Measurements from ENCODE around the gene CFL1.

The CFL1 gene

DNA sequence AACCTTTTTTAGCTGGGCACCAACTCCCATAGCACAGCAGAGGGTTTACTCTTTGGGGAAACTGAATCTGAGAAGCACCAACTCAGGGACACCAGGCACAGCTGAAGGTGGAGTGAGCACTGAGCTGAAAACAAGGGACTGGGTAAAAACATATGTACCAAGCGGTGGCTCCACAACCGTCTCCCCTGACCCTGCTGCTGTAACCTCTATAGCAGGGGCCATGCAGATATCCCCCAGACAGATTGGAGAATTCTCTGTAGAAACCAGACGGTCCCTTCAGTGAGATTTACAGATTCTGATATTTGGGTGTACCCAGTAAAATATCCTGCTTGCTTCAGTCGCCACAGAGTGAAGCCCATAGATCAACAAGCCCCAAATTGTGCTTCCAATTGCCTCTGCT is 28.5 kb downstream of the CFL1 start:
- DNase-seq = no peak

DNA sequence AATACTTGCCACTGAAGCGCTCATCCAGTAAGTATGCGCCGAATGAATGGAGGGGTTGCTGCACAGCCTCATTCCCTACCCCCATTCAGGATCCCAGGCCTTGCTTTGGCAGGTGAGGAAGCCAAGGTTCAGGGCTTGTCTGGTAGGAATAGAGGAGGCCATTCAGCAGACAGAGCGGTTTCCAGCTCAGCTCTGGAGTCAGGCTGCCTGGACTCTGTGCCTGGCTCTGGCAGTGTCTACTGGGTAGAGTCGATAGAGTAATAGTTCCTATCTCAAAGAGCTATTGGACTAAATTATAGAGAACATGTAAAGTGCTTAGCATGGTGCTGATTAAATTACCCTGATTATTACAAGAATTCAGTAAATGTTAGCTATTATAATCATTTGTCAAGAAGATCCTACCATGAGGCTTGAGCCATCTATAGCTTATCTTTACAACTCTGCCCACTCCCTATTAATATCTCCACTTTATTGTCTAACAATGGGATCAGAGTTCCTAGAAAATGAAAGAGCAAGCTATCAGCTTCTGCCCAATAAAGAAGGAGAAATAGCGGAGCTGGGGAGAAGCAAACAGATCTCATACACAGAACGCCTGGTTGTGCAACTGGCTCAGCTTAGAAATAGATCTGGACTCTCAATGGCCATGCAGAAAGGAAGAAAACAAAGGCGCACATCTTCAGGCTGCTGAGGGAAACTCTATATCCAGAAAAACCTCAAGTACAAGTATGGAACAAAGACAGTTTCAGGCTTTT is 30.8 kb downstream of the CFL1 start:
- no peak for DNase-seq

DNA sequence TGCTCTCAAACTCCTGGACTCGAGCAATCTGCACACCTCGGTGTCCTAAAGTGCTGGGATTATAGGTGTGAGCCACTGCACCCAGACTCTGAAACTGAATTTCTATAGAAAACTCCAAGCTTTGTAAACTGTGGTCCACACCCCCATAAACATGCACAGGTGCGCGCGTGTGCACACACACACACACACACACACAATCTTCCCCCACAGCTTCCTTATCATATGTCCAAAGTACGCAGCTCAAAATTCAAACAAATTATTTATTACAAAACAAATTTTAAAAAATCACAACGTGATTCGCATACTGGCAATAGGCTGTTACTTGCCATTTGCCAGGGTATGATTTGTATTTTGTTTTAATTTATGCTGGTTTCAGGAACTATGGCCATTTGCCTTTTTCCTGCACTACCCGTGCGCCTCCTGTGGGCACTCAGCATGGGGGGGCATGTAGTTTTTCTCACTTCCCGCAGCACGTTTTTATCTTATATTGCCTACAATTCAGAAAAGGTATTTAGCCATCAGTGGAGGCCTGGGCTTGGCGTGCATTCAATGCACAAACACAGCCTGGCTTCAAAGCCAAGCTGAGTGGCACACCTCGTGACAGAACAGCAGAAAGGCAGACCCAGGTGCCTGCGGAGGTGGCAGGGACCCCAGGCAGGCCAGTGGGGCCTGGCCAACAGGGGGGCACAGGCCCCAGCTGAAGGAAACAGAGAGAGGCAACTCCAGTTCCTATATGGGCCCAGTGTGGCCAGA is 35.0 kb downstream of the CFL1 start:
- DNase-seq = no peak

DNA sequence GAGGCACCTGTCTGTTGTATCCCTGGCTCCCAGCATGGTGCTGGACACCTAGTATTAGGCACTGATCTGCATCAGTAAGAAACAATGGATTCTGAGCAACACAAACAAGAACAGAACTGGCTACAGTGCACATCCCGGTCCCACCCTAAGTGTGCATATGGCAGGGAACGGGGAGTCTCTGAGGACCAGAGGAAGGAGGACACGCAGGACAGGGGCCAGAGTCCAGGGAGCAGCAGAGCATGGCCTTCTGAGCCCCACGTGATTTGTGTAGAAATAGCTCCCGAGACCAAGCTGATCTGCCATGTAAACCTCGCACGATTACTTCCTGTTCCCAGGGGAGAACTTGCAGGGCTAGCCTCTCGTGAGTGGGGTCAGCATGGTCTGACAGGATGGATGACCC is 36.9 kb downstream of the CFL1 start:
- DNase-seq = no peak

DNA sequence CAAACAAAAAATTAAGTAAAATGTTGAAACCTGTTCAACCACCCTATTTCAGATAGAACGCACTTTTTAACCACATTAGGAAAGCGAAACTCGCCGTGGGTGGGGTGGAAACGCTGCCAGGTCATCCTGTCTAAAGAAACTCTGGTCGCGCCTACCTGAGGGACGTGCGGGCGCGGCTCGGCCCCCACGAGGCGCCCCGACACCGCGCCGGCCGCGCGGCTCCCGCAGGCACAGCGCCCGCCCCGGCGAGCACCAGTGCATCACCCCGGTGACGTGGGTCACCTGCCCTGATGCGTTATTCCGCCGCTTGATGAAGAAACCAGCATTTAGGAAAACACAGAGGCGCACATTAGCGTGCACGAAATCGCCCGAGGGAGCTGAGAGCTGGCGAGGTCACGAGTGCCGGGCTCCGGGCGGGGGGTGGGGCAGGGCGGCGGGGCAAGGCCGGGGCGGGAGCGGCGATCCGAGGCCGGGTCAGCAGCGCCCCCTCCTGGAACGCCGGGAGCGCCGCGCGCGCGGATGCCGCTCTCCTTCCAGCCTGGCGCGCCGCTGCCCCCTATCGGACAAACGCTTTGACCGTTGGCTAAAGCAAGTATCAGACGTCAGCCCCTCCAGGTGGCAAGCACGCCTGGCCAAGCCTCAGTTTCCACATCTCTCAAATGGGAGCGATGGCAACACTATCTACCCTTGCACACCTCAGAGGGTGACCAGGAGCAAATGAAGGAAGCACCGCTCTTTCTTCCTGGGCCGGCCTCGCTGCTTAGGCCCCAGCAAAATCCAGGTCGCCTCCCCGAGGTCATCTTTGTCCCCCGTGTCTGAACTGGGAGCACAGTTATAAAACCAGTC is 39.9 kb downstream of the CFL1 start:
- peak; percentile 88 to 96 (median 95) for DNase-seq

DNA sequence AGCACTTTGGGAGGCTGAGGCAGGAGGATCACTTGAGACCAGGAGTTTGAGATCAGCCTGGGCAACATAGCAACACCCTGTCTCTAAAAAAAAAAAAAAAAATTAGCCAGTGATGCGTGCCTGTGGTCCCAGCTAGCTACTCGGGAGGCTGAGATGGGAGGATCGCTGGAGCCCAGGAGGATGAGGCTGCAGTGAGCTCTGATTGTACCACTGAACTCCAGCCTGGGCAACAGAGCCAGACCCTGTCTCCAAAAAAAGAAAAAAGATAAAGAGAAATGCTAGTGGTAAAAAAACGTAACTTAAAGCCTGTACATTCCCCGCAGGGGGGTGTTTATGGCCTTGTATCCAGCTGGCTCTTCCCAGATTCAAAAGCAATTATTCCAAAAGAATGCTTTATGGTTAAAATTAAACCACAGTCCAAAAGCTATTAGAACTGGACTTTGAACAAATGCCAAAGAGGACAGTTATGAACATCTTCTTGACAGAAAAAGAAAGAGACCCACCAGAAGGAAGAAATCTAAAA is 40.6 kb downstream of the CFL1 start:
- DNase-seq = no peak

DNA sequence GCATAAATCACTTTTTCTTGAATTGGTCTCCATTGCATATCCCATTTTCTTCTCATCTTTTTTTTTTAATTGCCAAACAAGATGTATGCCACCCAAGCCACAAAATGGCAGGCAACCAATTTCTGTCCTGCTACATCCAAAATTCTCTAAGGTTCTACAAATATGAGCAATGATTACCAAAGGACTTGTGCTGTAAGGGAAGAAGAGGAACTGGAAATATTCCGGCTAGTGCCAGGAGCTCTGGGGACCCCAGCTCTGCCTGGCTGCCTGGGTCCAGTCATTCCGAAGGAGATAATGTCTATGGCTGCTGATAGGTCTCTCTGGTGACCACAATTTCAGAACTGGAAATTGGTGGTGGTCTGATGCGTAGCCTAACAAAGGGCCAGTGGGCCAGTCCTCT is 41.3 kb downstream of the CFL1 start:
- no peak for DNase-seq

DNA sequence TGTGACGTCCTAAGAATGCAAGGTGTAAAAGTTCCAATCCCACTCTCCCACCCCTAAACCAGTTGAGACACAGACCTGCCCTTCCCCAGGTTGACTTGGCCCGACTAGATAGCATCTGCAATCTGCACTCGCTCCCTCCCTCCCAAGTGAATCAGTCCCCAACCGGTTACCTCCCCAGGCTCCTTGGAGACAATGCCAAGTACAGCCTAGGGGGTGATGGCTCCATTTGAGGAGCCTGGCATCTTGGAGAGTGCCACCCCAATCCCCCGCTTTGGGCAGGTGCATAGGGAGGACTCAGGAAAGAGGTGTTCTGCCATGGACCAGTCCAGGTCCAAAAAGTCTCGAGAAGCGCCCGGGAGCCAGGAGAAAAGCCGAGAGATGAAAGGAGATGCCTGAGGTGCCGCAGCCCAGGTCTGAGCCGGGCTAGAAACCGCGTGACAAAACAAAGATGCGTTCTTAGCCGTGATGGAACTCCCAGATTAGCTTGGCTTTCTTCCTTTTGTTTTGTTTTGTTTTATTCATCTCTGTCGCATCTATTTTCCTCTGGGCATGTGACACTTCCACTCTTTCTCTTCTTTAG is 42.9 kb downstream of the CFL1 start:
- no peak for DNase-seq

DNA sequence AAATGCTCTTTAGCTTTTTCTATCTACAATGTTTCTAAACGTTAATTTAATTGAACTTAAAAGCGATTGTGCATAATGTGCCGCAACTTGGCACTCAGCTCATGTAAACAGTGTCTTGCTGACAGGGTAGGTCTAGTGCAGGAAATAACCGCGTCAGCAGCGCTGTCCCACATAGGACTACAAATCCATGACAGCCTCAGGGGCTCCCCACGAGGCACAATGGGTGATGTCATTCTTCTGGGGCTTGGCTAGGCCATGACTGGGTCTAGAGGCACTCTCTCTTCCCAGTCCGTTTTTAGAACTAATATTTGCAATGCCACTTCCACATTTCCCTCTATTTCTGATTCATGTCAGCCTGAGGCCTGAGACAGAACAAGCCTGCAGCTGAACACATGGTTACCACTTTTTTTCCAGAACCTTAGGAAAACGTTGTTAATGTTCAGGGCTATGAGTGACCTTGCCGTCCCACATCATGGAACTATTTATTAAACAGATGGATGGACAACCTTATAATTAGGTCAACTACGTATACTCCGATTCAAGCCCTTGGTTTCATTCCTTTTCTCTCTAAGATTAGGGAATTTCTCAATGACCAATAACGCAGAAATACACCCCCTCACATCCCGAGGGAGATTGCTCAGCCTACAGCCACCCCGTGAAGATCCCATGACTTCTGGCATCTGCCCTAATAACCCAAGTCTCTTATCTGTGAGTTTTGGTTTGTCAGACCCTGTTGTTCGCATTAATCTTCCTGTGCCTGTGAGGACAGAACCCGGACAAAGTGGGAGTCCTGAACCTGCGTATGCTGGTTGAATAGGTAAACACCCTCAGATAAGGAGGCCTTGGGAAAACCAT is 43.6 kb downstream of the CFL1 start:
- DNase-seq = no peak

DNA sequence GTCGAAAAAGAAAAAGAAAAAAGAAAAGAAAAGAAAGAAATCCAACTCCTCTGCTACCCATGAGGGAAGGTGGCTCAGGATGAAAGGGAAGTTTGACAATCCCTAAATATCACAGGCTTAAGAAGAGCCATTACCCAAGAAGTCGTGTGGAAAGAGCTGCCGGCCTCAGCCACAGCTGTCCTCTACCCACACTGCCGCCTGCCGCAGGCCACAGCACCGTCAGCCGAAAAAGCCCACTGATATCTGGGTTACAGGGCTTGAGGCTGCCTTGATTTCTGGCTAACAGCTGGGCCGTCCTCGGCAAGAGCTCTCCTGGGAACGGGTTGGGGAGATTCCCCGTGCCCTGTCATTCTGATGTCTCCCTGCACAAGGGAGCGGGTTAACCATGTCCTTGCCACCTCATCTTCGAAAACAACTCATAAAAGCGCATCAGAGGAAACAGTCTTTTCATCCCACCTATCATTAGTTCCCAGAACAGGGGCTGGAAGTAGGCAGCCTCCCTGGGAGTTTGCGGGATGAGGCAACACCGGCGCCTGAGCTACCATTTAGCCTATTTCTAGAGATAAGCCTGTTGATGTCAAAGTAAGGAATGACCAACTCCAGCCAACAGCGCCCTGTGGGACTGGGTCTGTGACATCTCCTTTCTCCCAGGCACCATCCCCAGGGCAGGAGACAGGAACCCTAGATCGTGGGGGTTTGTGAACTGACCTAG is 46.1 kb downstream of the CFL1 start:
- no peak for DNase-seq

DNA sequence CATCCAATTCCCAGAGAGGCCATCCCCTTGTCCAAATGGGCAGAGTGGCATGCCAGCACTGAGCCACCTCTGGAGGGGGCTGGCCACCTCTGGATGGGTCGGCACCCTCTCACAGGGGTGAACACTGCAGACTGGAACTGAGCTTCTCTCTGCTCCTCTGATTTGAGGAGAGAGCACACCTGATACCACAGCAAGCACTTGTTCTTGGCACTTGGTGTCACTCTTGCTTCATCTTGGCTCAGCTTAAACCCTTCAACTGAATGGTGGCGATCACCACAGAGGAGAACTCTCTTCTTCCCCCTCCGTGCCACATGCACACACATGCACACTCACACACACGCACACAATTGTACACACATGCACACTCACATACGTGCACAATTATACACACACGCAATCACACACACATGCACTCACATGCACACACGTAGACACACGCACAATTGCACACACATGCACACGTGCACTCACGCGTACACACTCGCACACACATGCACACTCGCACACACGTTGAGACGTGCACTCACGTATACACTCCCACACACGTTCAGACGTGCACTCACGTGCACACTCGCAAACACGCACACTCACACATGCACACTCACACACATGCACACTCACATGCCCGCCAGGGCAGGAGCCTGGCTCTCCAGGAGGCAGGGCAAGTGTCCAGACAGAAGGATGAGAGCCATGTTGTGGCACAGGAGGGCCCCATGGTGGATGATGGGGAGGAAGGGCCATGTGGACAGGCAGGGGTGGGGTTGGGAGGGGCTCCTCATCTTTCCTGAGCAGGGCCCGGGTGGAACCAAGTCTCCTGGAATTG is 47.7 kb downstream of the CFL1 start:
- no peak for DNase-seq

DNA sequence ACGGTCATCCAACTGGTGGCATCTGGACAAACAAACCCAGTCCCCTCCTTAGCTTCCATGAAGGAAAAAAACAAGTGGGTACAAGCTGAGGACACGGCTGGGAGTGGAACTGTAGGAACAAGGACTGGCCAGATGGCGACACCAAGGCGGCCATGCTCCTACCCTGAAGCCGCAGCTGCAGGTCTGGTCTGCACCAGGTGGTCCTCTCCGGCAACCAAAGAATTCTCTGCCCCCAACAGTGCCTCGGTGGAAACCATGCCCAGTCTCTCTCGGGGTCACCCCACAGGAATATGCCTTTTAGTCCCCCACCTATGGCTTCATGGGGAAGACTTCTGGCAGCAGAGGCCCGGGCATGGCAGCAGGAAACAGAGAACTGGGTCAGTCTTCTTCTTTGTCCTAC is 48.5 kb downstream of the CFL1 start:
- DNase-seq = no peak

DNA sequence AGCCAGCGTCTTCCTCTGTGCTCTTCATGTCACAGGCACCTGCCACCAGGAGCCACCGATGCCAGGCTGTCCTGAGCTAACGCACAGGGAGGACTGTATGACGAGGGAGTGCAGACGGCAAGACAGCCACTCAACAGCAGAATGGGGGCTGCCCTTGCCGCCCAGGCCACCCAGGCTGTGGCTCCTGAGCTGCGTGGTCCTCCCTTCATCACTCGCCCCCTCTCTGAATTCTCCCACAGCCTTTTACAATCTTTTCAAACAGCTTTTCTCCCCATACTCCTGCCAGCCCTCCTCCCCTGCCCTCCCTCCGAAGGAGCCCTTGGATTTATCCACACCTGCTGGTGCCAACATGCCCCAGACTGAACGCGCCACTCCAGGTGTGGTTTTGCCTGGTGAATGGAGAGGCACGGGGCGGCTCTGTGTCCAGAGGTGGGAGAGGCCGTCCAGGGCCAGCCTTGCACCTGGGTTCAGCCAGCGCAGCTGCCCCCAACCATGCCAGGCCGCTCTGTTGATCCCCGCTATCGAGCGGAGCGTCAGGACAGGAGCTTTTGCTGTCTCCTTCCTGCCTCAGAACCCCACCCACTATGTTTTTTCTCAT is 49.1 kb downstream of the CFL1 start:
- no peak for DNase-seq

DNA sequence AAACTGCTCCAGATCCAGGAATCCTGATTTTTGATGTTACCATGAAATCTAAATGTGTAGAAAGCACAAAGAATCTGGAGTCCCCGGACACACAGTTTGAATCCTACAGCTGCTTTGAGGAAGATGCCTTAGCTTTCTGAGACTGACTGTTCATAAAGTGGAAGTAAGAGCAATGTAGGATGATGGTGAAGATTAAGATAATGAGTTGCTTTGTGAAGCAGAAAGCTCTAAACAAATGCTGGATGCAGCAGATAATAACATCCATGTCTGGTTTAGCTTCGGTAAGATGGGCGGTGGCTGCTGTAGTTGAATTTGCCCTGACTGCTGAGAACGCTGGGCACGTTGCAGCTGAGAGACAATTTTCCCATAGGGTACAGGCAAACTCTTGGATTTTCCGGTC is 51.0 kb downstream of the CFL1 start:
- no peak for DNase-seq

Data from activated naive CD4-positive, alpha-beta T cell (primary cell).